GM21723 (cell line): ENCODE data around the gene RBMX2.

Experiments used
- ATAC-seq: cut with Tn5 transposase; IDR thresholded peaks from one replicate; pipeline ENCODE4 v1.9.1; 2021; ENCODE audit warnings: mild to moderate bottlenecking, moderate library complexity; ENCODE audit not compliant: unreplicated experiment

Gene RBMX2

DNA sequence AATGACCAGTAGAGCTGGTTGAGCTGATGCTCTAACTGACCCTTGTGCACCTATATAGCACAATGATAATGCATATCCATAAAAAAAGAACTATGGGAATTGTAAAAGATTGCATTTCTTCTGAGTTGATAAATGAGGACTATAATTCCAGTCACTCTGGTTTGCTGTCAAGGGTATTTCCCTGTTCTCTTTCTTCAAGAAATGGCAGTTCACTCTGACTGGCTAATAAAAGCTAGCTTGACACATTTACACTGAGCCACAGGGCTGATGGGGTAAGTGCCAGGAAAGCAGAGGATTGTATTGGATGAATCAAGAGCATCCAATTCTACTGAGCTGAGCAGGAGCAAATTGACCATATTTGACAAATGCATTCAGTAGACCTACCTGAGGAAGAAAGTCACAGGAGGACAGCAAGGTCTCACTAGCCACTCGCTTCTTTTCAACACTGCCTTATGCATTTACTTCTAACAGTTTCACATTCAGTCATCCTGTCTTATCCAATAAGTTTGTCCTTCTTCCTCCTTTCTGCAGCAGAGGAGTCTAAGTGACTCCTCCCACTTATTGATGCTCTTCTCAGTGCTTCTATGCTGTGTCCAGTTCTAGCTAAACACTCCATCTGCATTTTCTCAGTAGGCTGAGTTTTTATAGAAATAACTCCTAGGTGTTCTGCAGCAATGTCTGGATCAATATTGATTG, 43.0 kb downstream of the RBMX2 start:
- ATAC-seq = no peak

DNA sequence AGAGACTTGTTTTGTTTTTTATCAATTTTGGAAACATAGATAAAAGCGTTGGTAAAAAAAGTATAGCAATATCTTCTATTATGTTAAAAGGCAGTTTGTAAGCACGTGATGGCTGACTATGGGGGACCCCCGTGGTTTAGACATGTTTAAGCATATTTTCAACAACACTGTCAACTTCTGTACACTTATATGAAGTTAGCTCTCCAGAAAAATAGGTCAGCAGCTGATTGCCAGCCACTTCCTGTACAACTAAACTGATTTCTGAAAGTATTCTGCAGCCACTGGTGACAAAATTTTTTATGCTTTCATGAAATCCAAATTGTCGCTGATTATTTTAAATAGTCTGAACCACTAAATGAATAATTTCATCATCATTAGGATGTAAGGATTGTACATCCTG, 45.2 kb downstream of the RBMX2 start:
- no peak for ATAC-seq
